IMR-90 (cell line): ENCODE measurements around the gene NES. TPM values are rescaled to one million over a fixed set of nuclear protein-coding genes. Genes with fewer than 3 reads are reported as not detected.

ENCODE experiments used
- ATAC-seq: fragments of 200-7000 bp; cut with Tn5 transposase; 2 replicates; pipeline ENCODE4 v1.9.1; 2020; ENCODE audit warnings: low read depth, mild to moderate bottlenecking, moderate library complexity
- BruUV-seq: library from RNA; stranded (reverse); fragments of 400-500 nt; replicated peaks from 2 replicates; lab custom pipeline; 2021; lab: Mats Ljungman, UMichigan
- CTCF ChIA-PET: fragments of 300-600 bp; formaldehyde crosslinking; extraction: SDS; loops from one replicate; lab custom pipeline; 2021; ENCODE audit warnings: antibody characterized with exemption; lab: Yijun Ruan, JAX
- POLR2A ChIA-PET: fragments of 300-600 bp; sonication (Branson Sonifier 250); formaldehyde crosslinking; loops from one replicate; lab custom pipeline; 2022; ENCODE audit warnings: antibody characterized with exemption; ENCODE audit not compliant: unreplicated experiment; lab: Charles Lee
- DNase-seq: peaks from one replicate; pipeline ENCODE4 v3.0.0; 2013
- H2AFZ ChIP-seq: replicated peaks from 2 replicates; pipeline ENCODE3; 2013; ENCODE audit warnings: low read length, mild to moderate bottlenecking; ENCODE audit not compliant: poor library complexity
- H2AK5ac ChIP-seq: 2 replicates; pipeline ENCODE4 v1.6.1; 2013; ENCODE audit warnings: low read depth, low read length, inconsistent platforms
- H2AK9ac ChIP-seq: replicated peaks from 2 replicates; pipeline ENCODE3; 2013; ENCODE audit warnings: mild to moderate bottlenecking, low read depth, low read length, moderate library complexity; ENCODE audit not compliant: poor library complexity
- H2BK120ac ChIP-seq: 2 replicates; pipeline ENCODE4 v1.6.1; 2013; ENCODE audit warnings: low read depth, low read length, inconsistent platforms
- H2BK15ac ChIP-seq: 3 replicates; pipeline ENCODE4 v1.6.1; 2013; ENCODE audit warnings: low read depth, low read length, inconsistent platforms
- H2BK20ac ChIP-seq: 2 replicates; pipeline ENCODE4 v1.6.1; 2013; ENCODE audit warnings: low read depth, mild to moderate bottlenecking, inconsistent platforms, low read length, moderate library complexity
- H2BK5ac ChIP-seq: 2 replicates; pipeline ENCODE4 v1.6.1; 2013; ENCODE audit warnings: mild to moderate bottlenecking, low read depth, low read length, inconsistent platforms; ENCODE audit not compliant: poor library complexity, severe bottlenecking
- H3K14ac ChIP-seq: replicated peaks from 2 replicates; pipeline ENCODE4 v1.6.1; 2013; ENCODE audit warnings: low read depth, low read length, inconsistent platforms
- H3K18ac ChIP-seq: 2 replicates; pipeline ENCODE4 v1.6.1; 2013; ENCODE audit warnings: low read depth, low read length, control low read depth
- H3K23ac ChIP-seq: 2 replicates; pipeline ENCODE4 v1.6.1; 2013; ENCODE audit warnings: low read depth, low read length, inconsistent platforms
- H3K27ac ChIP-seq: 2 replicates; pipeline ENCODE4 v1.5.1; 2013; ENCODE audit warnings: mild to moderate bottlenecking, control low read depth, low read length; ENCODE audit not compliant: insufficient read depth
- H3K27me3 ChIP-seq: 2 replicates; pipeline ENCODE4 v1.6.1; 2013; ENCODE audit warnings: low read length; ENCODE audit not compliant: control insufficient read depth, insufficient read depth
- H3K36me3 ChIP-seq: 2 replicates; pipeline ENCODE4 v1.6.1; 2013; ENCODE audit warnings: low read length, mixed read lengths; ENCODE audit not compliant: control insufficient read depth, insufficient read depth
- H3K4ac ChIP-seq: 2 replicates; pipeline ENCODE4 v1.6.1; 2013; ENCODE audit warnings: low read depth, low read length, inconsistent platforms
- H3K4me1 ChIP-seq: 2 replicates; pipeline ENCODE4 v1.6.1; 2013; ENCODE audit warnings: low read length, mixed read lengths; ENCODE audit not compliant: control insufficient read depth, insufficient read depth
- H3K4me2 ChIP-seq: 2 replicates; pipeline ENCODE4 v1.6.1; 2013; ENCODE audit warnings: low read depth, mild to moderate bottlenecking, control low read depth, low read length, moderate library complexity
- H3K4me3 ChIP-seq: 2 replicates; pipeline ENCODE4 v1.5.1; 2013; ENCODE audit warnings: low read depth, mild to moderate bottlenecking, control low read depth, low read length, moderate library complexity; ENCODE audit not compliant: insufficient read depth
- H3K56ac ChIP-seq: 2 replicates; pipeline ENCODE4 v1.6.1; 2013; ENCODE audit warnings: low read length, inconsistent platforms; ENCODE audit not compliant: insufficient read depth; ENCODE audit errors: extremely low read depth
- H3K79me1 ChIP-seq, 2 experiments: 2 replicates each; pipeline ENCODE4 v1.6.1; 2013; ENCODE audit warnings: low read length in 2 of 2, inconsistent platforms in 1 of 2, low read depth in 1 of 2
- H3K9ac ChIP-seq: 2 replicates; pipeline ENCODE4 v1.6.1; 2013; ENCODE audit warnings: low read depth, low read length, control low read depth
- H3K9me1 ChIP-seq: 2 replicates; pipeline ENCODE4 v1.6.1; 2013; ENCODE audit warnings: low read length, inconsistent platforms; ENCODE audit not compliant: insufficient read depth
- H3K9me3 ChIP-seq: 2 replicates; pipeline ENCODE4 v1.6.1; 2013; ENCODE audit warnings: low read length; ENCODE audit not compliant: control insufficient read depth, insufficient read depth
- H4K20me1 ChIP-seq: 2 replicates; pipeline ENCODE4 v1.6.1; 2013; ENCODE audit warnings: low read length, inconsistent platforms; ENCODE audit not compliant: insufficient read depth
- H4K5ac ChIP-seq: 2 replicates; pipeline ENCODE4 v1.6.1; 2013; ENCODE audit warnings: mild to moderate bottlenecking, low read depth, low read length, control low read depth
- H4K8ac ChIP-seq, 2 experiments: 2 replicates each; pipeline ENCODE4 v1.6.1; 2013; ENCODE audit warnings: low read depth in 2 of 2, low read length in 2 of 2, control low read depth in 1 of 2, inconsistent platforms in 1 of 2
- H4K91ac ChIP-seq: 2 replicates; pipeline ENCODE4 v1.6.1; 2013; ENCODE audit warnings: low read depth, low read length, inconsistent platforms; ENCODE audit not compliant: insufficient read depth
- CEBPB ChIP-seq: IDR thresholded peaks from 2 replicates; pipeline ENCODE4 v1.6.1; 2012; ENCODE audit warnings: low read depth, low read length, improper control_type of control experiment
- CTCF ChIP-seq: conservative IDR thresholded peaks from 2 replicates; pipeline ENCODE4 v1.5.1; 2012; ENCODE audit warnings: mild to moderate bottlenecking, low read depth, low read length, improper control_type of control experiment
- FOS ChIP-seq: fragments of 150-350 bp; IDR thresholded peaks from 2 replicates; pipeline ENCODE4 v1.6.1; 2016; ENCODE audit warnings: low read depth, low read length
- MAZ ChIP-seq: IDR thresholded peaks from 2 replicates; pipeline ENCODE4 v1.6.1; 2012; ENCODE audit warnings: low read depth, mild to moderate bottlenecking, low read length, improper control_type of control experiment, moderate library complexity, borderline replicate concordance
- MXI1 ChIP-seq: IDR thresholded peaks from 2 replicates; pipeline ENCODE4 v1.6.1; 2012; ENCODE audit warnings: low read depth, mild to moderate bottlenecking, low read length, moderate library complexity, borderline replicate concordance
- RAD21 ChIP-seq: IDR thresholded peaks from 2 replicates; pipeline ENCODE4 v1.6.1; 2012; ENCODE audit warnings: low read length, improper control_type of control experiment
- WGBS, 2 experiments: methylation state at CpG; one replicate each; pipeline versions ENCODE4 v1.1.5 to v1.1.7; 2013; ENCODE audit warnings: missing lambda C conversion rate in 2 of 2; ENCODE audit not compliant: insufficient read length in 1 of 2; ENCODE audit errors: extremely low coverage in 2 of 2; 5-methylcytosine and 5-hydroxymethylcytosine counted together
- dilution Hi-C: fragments of 300-500 bp; cut with HindIII; formaldehyde crosslinking; loops from one replicate; pipeline ENCODE4 v1.14.3; 2018; ENCODE audit warnings: low sequenced_read_pairs; ENCODE audit not compliant: unreplicated experiment
- in situ Hi-C: fragments of 300-500 bp; cut with MboI; formaldehyde crosslinking; loops from 3 replicates; pipeline ENCODE4 v1.14.3; 2019; ENCODE audit warnings: low sequenced_read_pairs, inconsistent platforms, mixed read lengths
- intact Hi-C: fragments of 100-400 bp; cut with micrococcal nuclease; formaldehyde crosslinking; loops from 2 replicates; pipeline ENCODE4 v1.10.0; 2022
- polyA plus RNA-seq, 3 experiments: library from polyadenylated mRNA; depleted of rRNA; stranded (reverse); fragments of >200 nt; gene quantifications; 2 replicates each; pipeline ENCODE4 v1.2.3, GENCODE V29; 2012; ENCODE audit warnings: low replicate concordance in 1 of 3
- total RNA-seq: library from RNA; depleted of rRNA; stranded (reverse); fragments of >200 nt; gene quantifications from 2 replicates; pipeline ENCODE4 v1.2.3, GENCODE V29; 2012

Gene NES
- total and polyA plus RNA-seq, 2 of the 4 experiments (the other 2 are of a cell fraction) = 25.3 to 40.1 TPM

- H3K36me3 ChIP-seq = peaks cover 3% of the 10 kb centered on the region; the same call in 1 of the 2 replicates
- intact Hi-C loops = no loop called here
- dilution Hi-C loops = no loop called here
- peak overlapping the region; percentile 72 for H2BK20ac ChIP-seq
- no peak overlapping the region; the same call in 1 of the 2 replicates for H3K18ac ChIP-seq
- in situ Hi-C loops = no loop called here
- H4K8ac ChIP-seq = peak overlapping the region in 1 of 2 experiments; percentile 93; a peak in 2 of 4 replicates
- peaks cover 45% of the 10 kb centered on the region for H3K4me1 ChIP-seq
- H4K91ac ChIP-seq = peak overlapping the region; percentile 19
- no peak overlapping the region for H3K23ac ChIP-seq
- WGBS, 2 experiments = no CpG with 5 or more reads among the region's 9 CpGs
- DNase-seq (no peak), ATAC-seq (no peak)
- H3K9ac ChIP-seq = no peak overlapping the region
- H2BK5ac ChIP-seq = no peak overlapping the region
- H2BK15ac ChIP-seq = peak overlapping the region; percentile 20; the same call in 1 of the 3 replicates
- no peak overlapping the region for H3K56ac ChIP-seq
- peak overlapping the region; percentile 63 for H2AK9ac ChIP-seq
- CTCF ChIA-PET = no interaction called here
- H3K79me1 ChIP-seq = peaks cover 0 to 35% of the 10 kb centered on the region in 2 experiments; a peak in 2 of 4 replicates
- H3K27me3 ChIP-seq = no peaks in the 10 kb centered on the region
- peaks cover 28% of the 10 kb centered on the region for H3K9me1 ChIP-seq
- peak overlapping the region; percentile 45 for H4K5ac ChIP-seq
- H3K9me3 ChIP-seq = no peaks in the 10 kb centered on the region
- peak overlapping the region; percentile 71 for H2BK120ac ChIP-seq
- H3K4ac ChIP-seq = peak overlapping the region; percentile 75
- H3K27ac ChIP-seq = peak overlapping the region; percentile 5; the same call in 1 of the 2 replicates
- POLR2A ChIA-PET = no interaction called here
- TF ChIP-seq FOS = no peak
- TF ChIP-seq MXI1 = no peak
- TF ChIP-seq CTCF = no peak
- TF ChIP-seq MAZ = no peak
- no peak for TF ChIP-seq RAD21
- TF ChIP-seq CEBPB = no peak
- H2AFZ ChIP-seq = peak overlapping the region; percentile 25
- no peak overlapping the region for H3K4me3 ChIP-seq
- H4K20me1 ChIP-seq = no peaks in the 10 kb centered on the region; the same call in 1 of the 2 replicates
- peak overlapping the region; percentile 31 for H3K14ac ChIP-seq
- H3K4me2 ChIP-seq = no peak overlapping the region
- H2AK5ac ChIP-seq = peak overlapping the region; percentile 36
- no TSS peak for BruUV-seq
These were observed 10.2 kb downstream of the NES start for GRCh38 chr1:156666862-156667609.
